Activated CD8-positive, alpha-beta T cell treated with anti-CD3 and anti-CD28 coated beads for 36 hours (primary cell): Measurements from ENCODE around the gene SYN1. TPM values are rescaled to one million over a fixed set of nuclear protein-coding genes. Genes with fewer than 3 reads are reported as not detected.
A peak's percentile ranks its signal among the peaks of the same experiment; 100 is the strongest.

Experiments
- ATAC-seq: fragments of 200-7000 bp; cut with Tn5 transposase; one replicate; pipeline ENCODE4 v1.10.0; 2021; ENCODE audit warnings: mild to moderate bottlenecking, moderate library complexity
- CTCF ChIA-PET: fragments of 350-600 bp; sonication (Branson Sonifier 250); formaldehyde crosslinking; loops from one replicate; lab custom pipeline; 2021; ENCODE audit warnings: antibody characterized with exemption; lab: Charles Lee
- POLR2A ChIA-PET: fragments of 350-600 bp; sonication (Branson Sonifier 250); formaldehyde crosslinking; loops from one replicate; lab custom pipeline; 2021; ENCODE audit warnings: antibody characterized with exemption; lab: Charles Lee
- DNase-seq: peaks from one replicate; pipeline ENCODE4 v3.0.0-alpha.2; 2020
- H3K27ac Mint-ChIP-seq: one replicate; pipeline ENCODE4 v1.8.0; 2021; ENCODE audit warnings: mild to moderate bottlenecking, mixed read lengths
- H3K27me3 Mint-ChIP-seq: one replicate; pipeline ENCODE4 v1.8.0; 2021; ENCODE audit warnings: mixed read lengths
- H3K36me3 Mint-ChIP-seq: one replicate; pipeline ENCODE4 v1.8.0; 2021; ENCODE audit warnings: low read depth, mixed read lengths
- H3K4me1 Mint-ChIP-seq: one replicate; pipeline ENCODE4 v1.8.0; 2021; ENCODE audit warnings: low read depth, mixed read lengths
- H3K4me3 Mint-ChIP-seq: one replicate; pipeline ENCODE4 v1.8.0; 2021; ENCODE audit warnings: mild to moderate bottlenecking, moderate library complexity, mixed read lengths
- H3K9me3 Mint-ChIP-seq: one replicate; pipeline ENCODE4 v1.8.0; 2021; ENCODE audit warnings: mixed read lengths
- intact Hi-C: fragments of 100-400 bp; cut with micrococcal nuclease; formaldehyde crosslinking; loops from one replicate; pipeline ENCODE4 v1.10.0; 2022
- microRNA-seq: library from miRNA; unstranded; fragments of <30 nt; microRNA quantifications from one replicate; pipeline ENCODE4 v1.2.0, GENCODE V29; 2022; ENCODE audit warnings: borderline microRNAs expressed, borderline replicate concordance
- total RNA-seq, 2 experiments: library from RNA; stranded (reverse); gene quantifications; one replicate each; pipeline ENCODE4 v1.2.3, GENCODE V29; 2021
- TF ChIP-seq, protein P1 (sequence below): fragments of 200-600 bp; IDR thresholded peaks from one replicate; pipeline ENCODE4 v1.8.0; 2022; ENCODE audit warnings: antibody characterized with exemption, mild to moderate bottlenecking

Gene SYN1
- total RNA-seq, 2 experiments from 2014 or later: 0.67 to 0.74 TPM

GRCh38 chrX:47530049-47530448, 89.6 kb downstream of the SYN1 start:
- Mint-ChIP-seq H3K27me3 (no peaks in the 10 kb centered on the region), H3K36me3 (no peaks in the 10 kb centered on the region), H3K9me3 (no peaks in the 10 kb centered on the region), H3K4me3 (no peak overlapping the region), H3K4me1 (no peaks in the 10 kb centered on the region), H3K27ac (no peak overlapping the region)
- intact Hi-C loops: no loop called here
- ChIA-PET CTCF (no interaction called here), POLR2A (no interaction called here)
- DNase-seq (no peak), ATAC-seq (no peak)
- TF ChIP-seq, protein P1, sequence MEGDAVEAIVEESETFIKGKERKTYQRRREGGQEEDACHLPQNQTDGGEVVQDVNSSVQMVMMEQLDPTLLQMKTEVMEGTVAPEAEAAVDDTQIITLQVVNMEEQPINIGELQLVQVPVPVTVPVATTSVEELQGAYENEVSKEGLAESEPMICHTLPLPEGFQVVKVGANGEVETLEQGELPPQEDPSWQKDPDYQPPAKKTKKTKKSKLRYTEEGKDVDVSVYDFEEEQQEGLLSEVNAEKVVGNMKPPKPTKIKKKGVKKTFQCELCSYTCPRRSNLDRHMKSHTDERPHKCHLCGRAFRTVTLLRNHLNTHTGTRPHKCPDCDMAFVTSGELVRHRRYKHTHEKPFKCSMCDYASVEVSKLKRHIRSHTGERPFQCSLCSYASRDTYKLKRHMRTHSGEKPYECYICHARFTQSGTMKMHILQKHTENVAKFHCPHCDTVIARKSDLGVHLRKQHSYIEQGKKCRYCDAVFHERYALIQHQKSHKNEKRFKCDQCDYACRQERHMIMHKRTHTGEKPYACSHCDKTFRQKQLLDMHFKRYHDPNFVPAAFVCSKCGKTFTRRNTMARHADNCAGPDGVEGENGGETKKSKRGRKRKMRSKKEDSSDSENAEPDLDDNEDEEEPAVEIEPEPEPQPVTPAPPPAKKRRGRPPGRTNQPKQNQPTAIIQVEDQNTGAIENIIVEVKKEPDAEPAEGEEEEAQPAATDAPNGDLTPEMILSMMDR: no peak

DNA sequence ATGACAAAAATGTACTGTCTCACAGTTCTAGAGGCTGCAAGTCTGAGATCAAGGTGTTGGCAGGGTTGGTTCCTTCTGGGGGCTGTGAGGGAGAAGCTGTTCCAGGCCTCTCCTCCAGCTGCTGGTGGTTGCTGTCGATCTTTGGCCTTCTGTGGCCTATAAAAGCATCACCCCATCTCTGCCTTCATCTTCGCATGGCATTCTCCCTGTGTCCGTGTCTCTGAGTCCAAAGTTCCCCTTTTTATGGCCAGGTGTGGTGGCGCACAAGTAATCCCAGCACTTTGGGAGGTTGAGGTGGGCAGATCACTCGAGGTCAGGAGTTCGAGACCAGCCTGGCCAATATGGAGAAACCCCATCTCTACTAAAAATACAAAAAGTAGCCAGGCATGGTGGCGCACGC, 90.1 kb downstream of the SYN1 start:
- H3K27me3 Mint-ChIP-seq: no peaks in the 10 kb centered on the region
- ChIA-PET POLR2A (no interaction called here), CTCF (no interaction called here)
- intact Hi-C loops: no loop called here
- DNase-seq (no peak), ATAC-seq (no peak)
- no peaks in the 10 kb centered on the region for H3K4me1 Mint-ChIP-seq
- TF ChIP-seq, protein P1: no peak
- H3K36me3 Mint-ChIP-seq: no peaks in the 10 kb centered on the region
- H3K4me3 Mint-ChIP-seq: no peak overlapping the region
- H3K9me3 Mint-ChIP-seq: no peaks in the 10 kb centered on the region
- no peak overlapping the region for H3K27ac Mint-ChIP-seq

- Mint-ChIP-seq H3K9me3 (no peaks in the 10 kb centered on the region), H3K4me3 (peak overlapping the region; percentile 64), H3K36me3 (no peaks in the 10 kb centered on the region), H3K27ac (no peak overlapping the region), H3K27me3 (no peaks in the 10 kb centered on the region), H3K4me1 (no peaks in the 10 kb centered on the region)
- ATAC-seq (no peak), DNase-seq (no peak)
- TF ChIP-seq, protein P1: no peak
- ChIA-PET POLR2A (interaction anchor here (0.9 to 1.1 kb wide), 2 partner anchors 27 to 332 kb away, joined by 3 to 4 read pairs; no protein-coding TSS in a partner anchor), CTCF (interaction anchor here (0.6 to 3.0 kb wide), 28 partner anchors 9 to 687 kb away, joined by 3 to 15 read pairs (median 4); partner anchors contain the start of genes RBM10 and RP2)
- intact Hi-C loops: loop anchor here (5.0 kb wide), 1 partner anchor 331 kb away; the partner anchor contains the start of gene UBA1
These were observed 95.9 kb downstream of the SYN1 start for GRCh38 chrX:47523713-47524166.

DNA sequence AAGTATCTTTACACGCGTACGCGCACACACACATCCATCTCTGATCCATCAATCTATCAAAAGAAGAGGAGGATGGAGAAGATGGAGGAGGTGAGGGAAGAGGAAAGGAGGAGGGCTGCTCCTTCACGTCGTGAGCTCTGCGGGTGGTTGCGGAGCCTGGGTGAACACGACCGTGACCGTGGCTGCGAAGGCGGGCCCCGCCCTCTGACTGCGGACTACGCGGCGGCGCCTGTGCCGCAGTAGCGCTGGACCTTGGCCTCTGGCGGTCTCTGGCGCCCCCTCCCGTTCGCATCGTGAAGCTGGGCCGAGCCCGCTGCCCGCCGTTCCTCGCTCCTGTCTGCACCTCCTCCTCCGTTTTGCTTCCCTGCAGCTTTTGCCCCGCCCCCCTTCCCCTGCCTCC, 96.4 kb downstream of the SYN1 start:
- peak; percentile 100 for ATAC-seq
- H3K27ac Mint-ChIP-seq: no peak overlapping the region
- TF ChIP-seq, protein P1: peak; percentile 67
- H3K4me3 Mint-ChIP-seq: peak overlapping the region; percentile 64
- DNase-seq: peak; percentile 80
- ChIA-PET CTCF (interaction anchor here (0.6 to 3.0 kb wide), 31 partner anchors 8 to 687 kb away, joined by 3 to 15 read pairs (median 3); partner anchors contain the start of genes RBM10 and RP2), POLR2A (interaction anchor here (0.9 to 1.1 kb wide), 2 partner anchors 26 to 332 kb away, joined by 3 to 4 read pairs; no protein-coding TSS in a partner anchor)
- H3K36me3 Mint-ChIP-seq: no peaks in the 10 kb centered on the region
- intact Hi-C loops: loop anchor here (5.0 kb wide), 1 partner anchor 331 kb away; the partner anchor contains the start of gene UBA1
- H3K4me1 Mint-ChIP-seq: no peaks in the 10 kb centered on the region
- no peaks in the 10 kb centered on the region for H3K9me3 Mint-ChIP-seq
- no peaks in the 10 kb centered on the region for H3K27me3 Mint-ChIP-seq

Small RNAs within 50 kb of the gene (microRNA-seq; reads per million reads assigned to microRNA genes)
- not detected for gene MIR4769

Other genes with a start within 250 kb of the SYN1 start
- gene ZNF157, start 249.3 kb downstream of the SYN1 start, total RNA-seq: 1 to 10 TPM in 1 of 2 experiments, under 1 TPM in 1; 0.52 to 1.0 TPM
- gene ZNF41, start 136.6 kb downstream of the SYN1 start, total RNA-seq: 10 to 100 TPM; 10.6 TPM
- gene ARAF, start 58.7 kb downstream of the SYN1 start, total RNA-seq: 10 to 100 TPM; 53.9 to 60.9 TPM
- gene TIMP1, start 37.4 kb downstream of the SYN1 start, total RNA-seq: 1 to 10 TPM; 3.0 to 4.3 TPM
- 1 to 10 TPM; 1.6 to 2.1 TPM for gene CFP, start 10.1 kb upstream of the SYN1 start, total RNA-seq
- gene ELK1, start 30.7 kb upstream of the SYN1 start, total RNA-seq: 10 to 100 TPM; 67.6 to 73.2 TPM
- gene UXT, start 39.3 kb upstream of the SYN1 start, total RNA-seq: 100 to 1,000 TPM; 187 to 192 TPM
- gene ZNF81, start 217.0 kb upstream of the SYN1 start, total RNA-seq: 1 to 10 TPM; 5.4 to 6.3 TPM